BLaER1 (cell line): ENCODE measurements around the gene GIPC1.
A peak's percentile ranks its signal among the peaks of the same experiment; 100 is the strongest.
"Not testable (repeated sequence)": the region's sequence is repeated elsewhere in the genome, so short reads cannot be mapped to it uniquely, and the experiment has no call there.

ENCODE experiments used
- H3K27ac ChIP-seq: shearing (Covaris generic); formaldehyde crosslinking; 2 replicates; pipeline ENCODE4 v1.8.1; 2022
- H3K27me3 ChIP-seq: shearing (Covaris generic); formaldehyde crosslinking; 2 replicates; pipeline ENCODE4 v1.8.1; 2022
- H3K36me3 ChIP-seq: shearing (Covaris generic); formaldehyde crosslinking; 2 replicates; pipeline ENCODE4 v1.8.1; 2022
- H3K4me1 ChIP-seq: shearing (Covaris generic); formaldehyde crosslinking; 2 replicates; pipeline ENCODE4 v1.8.1; 2022
- H3K4me2 ChIP-seq: shearing (Covaris generic); formaldehyde crosslinking; 2 replicates; pipeline ENCODE4 v1.8.1; 2022
- H3K4me3 ChIP-seq: shearing (Covaris generic); formaldehyde crosslinking; 2 replicates; pipeline ENCODE4 v1.8.1; 2022
- H3K9ac ChIP-seq: shearing (Covaris generic); formaldehyde crosslinking; 2 replicates; pipeline ENCODE4 v1.8.1; 2022
- H3K9me3 ChIP-seq: shearing (Covaris generic); formaldehyde crosslinking; 2 replicates; pipeline ENCODE4 v1.8.1; 2022
- H4K20me1 ChIP-seq: shearing (Covaris generic); formaldehyde crosslinking; 2 replicates; pipeline ENCODE4 v1.8.1; 2022
- Cebpa-rat ChIP-seq: shearing (Covaris generic); IDR thresholded peaks from 2 replicates; pipeline ENCODE4 v1.8.1; 2022

The GIPC1 gene

GRCh38 chr19:14496029-14496833 is at the start of gene GIPC1:
GIPC1 (minus strand) TSS chr19:14496127; CDS start chr19:14482976, 13,151 bp downstream.
- Histone ChIP-seq H3K4me2 (peak within 1 kb of the TSS; percentile 90), H3K4me1 (peaks cover 22% of the 10 kb centered on the region), H3K36me3 (peaks cover 12% of the 10 kb centered on the region; the same call in 1 of the 2 replicates), H4K20me1 (peaks cover 7% of the 10 kb centered on the region; the same call in 1 of the 2 replicates), H3K27ac (peak within 1 kb of the TSS; percentile 82), H3K4me3 (peak within 1 kb of the TSS; percentile 76), H3K9ac (peak within 1 kb of the TSS; percentile 80), H3K9me3 (no peaks in the 10 kb centered on the region), H3K27me3 (no peaks in the 10 kb centered on the region)
- TF ChIP-seq Cebpa-rat = no peak

- H3K4me2 ChIP-seq = peak overlapping the region; percentile 89
- no peaks in the 10 kb centered on the region for H3K27me3 ChIP-seq
- peaks cover 22% of the 10 kb centered on the region; the same call in 1 of the 2 replicates for H3K36me3 ChIP-seq
- peak overlapping the region; percentile 48 for H3K4me3 ChIP-seq
- no peaks in the 10 kb centered on the region for H3K9me3 ChIP-seq
- no peak for TF ChIP-seq Cebpa-rat
- H3K4me1 ChIP-seq = peaks cover 95% of the 10 kb centered on the region
- peak overlapping the region; percentile 63 for H3K9ac ChIP-seq
- H4K20me1 ChIP-seq = peaks cover 51% of the 10 kb centered on the region
- peak overlapping the region; percentile 50 for H3K27ac ChIP-seq
These were observed 49.8 kb upstream of the GIPC1 start for GRCh38 chr19:14545716-14546082.

GRCh38 chr19:14544977-14545715 is 49.2 kb upstream of the GIPC1 start:
- Histone ChIP-seq H3K27ac (peak overlapping the region; percentile 50), H3K9ac (peak overlapping the region; percentile 63), H3K36me3 (peaks cover 26% of the 10 kb centered on the region; the same call in 1 of the 2 replicates), H3K4me3 (peak overlapping the region; percentile 48), H3K4me1 (peaks cover 95% of the 10 kb centered on the region), H3K4me2 (peak overlapping the region; percentile 89), H3K27me3 (no peaks in the 10 kb centered on the region), H3K9me3 (no peaks in the 10 kb centered on the region), H4K20me1 (peaks cover 49% of the 10 kb centered on the region)
- no peak for TF ChIP-seq Cebpa-rat

GRCh38 chr19:14544047-14544446 is 48.1 kb upstream of the GIPC1 start:
- TF ChIP-seq Cebpa-rat = no peak
- Histone ChIP-seq H3K4me2 (peak overlapping the region; percentile 89), H3K27ac (peak overlapping the region; percentile 81)

GRCh38 chr19:14542711-14543328 is 46.9 kb upstream of the GIPC1 start:
- Histone ChIP-seq H3K9ac (peak overlapping the region; percentile 63), H3K4me2 (peak overlapping the region; percentile 81), H3K36me3 (peaks cover 20% of the 10 kb centered on the region; the same call in 1 of the 2 replicates), H3K4me1 (peaks cover 86% of the 10 kb centered on the region), H3K27me3 (no peaks in the 10 kb centered on the region), H3K4me3 (no peak overlapping the region), H3K9me3 (no peaks in the 10 kb centered on the region), H4K20me1 (peaks cover 61% of the 10 kb centered on the region), H3K27ac (peak overlapping the region; percentile 80)
- TF ChIP-seq Cebpa-rat = no peak

More at GRCh38 chr19:14544047-14544446, 48.1 kb upstream of the GIPC1 start:
- no peaks in the 10 kb centered on the region for H3K9me3 ChIP-seq
- peaks cover 93% of the 10 kb centered on the region for H3K4me1 ChIP-seq
- peak overlapping the region; percentile 54; the same call in 1 of the 2 replicates for H3K9ac ChIP-seq
- H3K36me3 ChIP-seq = peaks cover 30% of the 10 kb centered on the region; the same call in 1 of the 2 replicates
- peaks cover 54% of the 10 kb centered on the region for H4K20me1 ChIP-seq
- H3K27me3 ChIP-seq = no peaks in the 10 kb centered on the region
- 0 out of 2 replicates have a peak overlapping the region, but pooled peaks have one; percentile 31 for H3K4me3 ChIP-seq

- Histone ChIP-seq H4K20me1 (peaks cover 69% of the 10 kb centered on the region), H3K27ac (peak overlapping the region; percentile 56; the same call in 1 of the 2 replicates), H3K4me2 (peak overlapping the region; percentile 81), H3K36me3 (peaks cover 20% of the 10 kb centered on the region; the same call in 1 of the 2 replicates), H3K4me1 (peaks cover 85% of the 10 kb centered on the region)
- H3K9me3 ChIP-seq, H3K27me3 ChIP-seq, H3K4me3 ChIP-seq, H3K9ac ChIP-seq: not testable (repeated sequence)
These were observed 46.1 kb upstream of the GIPC1 start for GRCh38 chr19:14541979-14542378.

- Histone ChIP-seq H3K9ac (no peak overlapping the region), H4K20me1 (peaks cover 68% of the 10 kb centered on the region), H3K4me2 (peak overlapping the region; percentile 19), H3K4me3 (no peak overlapping the region), H3K4me1 (peaks cover 83% of the 10 kb centered on the region), H3K9me3 (no peaks in the 10 kb centered on the region), H3K27me3 (no peaks in the 10 kb centered on the region), H3K27ac (peak overlapping the region; percentile 56), H3K36me3 (peaks cover 20% of the 10 kb centered on the region; the same call in 1 of the 2 replicates)
- TF ChIP-seq Cebpa-rat = no peak
These were observed 45.0 kb upstream of the GIPC1 start for GRCh38 chr19:14540741-14541525.

- H3K9ac ChIP-seq = no peak overlapping the region
- peaks cover 73% of the 10 kb centered on the region for H3K4me1 ChIP-seq
- no peaks in the 10 kb centered on the region for H3K9me3 ChIP-seq
- TF ChIP-seq Cebpa-rat = no peak
- H3K36me3 ChIP-seq = peaks cover 49% of the 10 kb centered on the region
- peaks cover 77% of the 10 kb centered on the region for H4K20me1 ChIP-seq
- H3K27me3 ChIP-seq = no peaks in the 10 kb centered on the region
- H3K4me2 ChIP-seq = peak overlapping the region; percentile 19; the same call in 1 of the 2 replicates
- H3K4me3 ChIP-seq = no peak overlapping the region
- H3K27ac ChIP-seq = no peak overlapping the region
These were observed 41.2 kb upstream of the GIPC1 start for GRCh38 chr19:14536926-14537692.
